HEK293T (cell line): ENCODE measurements around the gene FEM1C.

Source experiments
- BHLHE40 ChIP-seq: fragments of 450-650 bp; IDR thresholded peaks from 2 replicates; pipeline ENCODE4 v1.6.1; 2016; ENCODE audit warnings: mild to moderate bottlenecking, moderate library complexity, borderline replicate concordance
- ELF4 ChIP-seq: fragments of 450-650 bp; IDR thresholded peaks from 2 replicates; pipeline ENCODE4 v1.6.1; 2017; ENCODE audit warnings: antibody characterized with exemption
- FOXM1 ChIP-seq: fragments of 450-650 bp; IDR thresholded peaks from 2 replicates; pipeline ENCODE4 v1.6.1; 2017; ENCODE audit warnings: mild to moderate bottlenecking, borderline replicate concordance
- HDGF ChIP-seq: fragments of 450-650 bp; IDR thresholded peaks from 2 replicates; pipeline ENCODE4 v1.6.1; 2017; ENCODE audit warnings: antibody characterized with exemption, borderline replicate concordance
- NFRKB ChIP-seq: fragments of 450-650 bp; IDR thresholded peaks from 2 replicates; pipeline ENCODE4 v1.6.1; 2016; ENCODE audit warnings: mild to moderate bottlenecking, moderate library complexity
- TARDBP ChIP-seq: fragments of 450-650 bp; IDR thresholded peaks from 2 replicates; pipeline ENCODE4 v1.6.1; 2016
- ZNF384 ChIP-seq: fragments of 450-650 bp; IDR thresholded peaks from 2 replicates; pipeline ENCODE4 v1.6.1; 2016

GRCh38 chr5:115480900-115481299, 63.7 kb downstream of the FEM1C start:
- no peak for TF ChIP-seq FOXM1
- no peak for TF ChIP-seq HDGF
- TF ChIP-seq BHLHE40 = no peak
- TF ChIP-seq NFRKB = no peak
- TF ChIP-seq ZNF384 = no peak
- TF ChIP-seq ELF4 = no peak
- TF ChIP-seq TARDBP = no peak
